SU-DHL-6 (cell line): ENCODE data around the gene HGFAC.

Experiments used
- H2AFZ ChIP-seq: fragments of 200-600 bp; sonication (generic); 2 replicates; pipeline ENCODE4 v1.6.1; 2014; ENCODE audit warnings: low read depth, mild to moderate bottlenecking, moderate library complexity, mixed read lengths, antibody characterized with exemption, low read length; ENCODE audit not compliant: severe bottlenecking
- H3F3A ChIP-seq: fragments of 200-600 bp; shearing (Covaris generic); 2 replicates; pipeline ENCODE4 v1.6.0; 2016; ENCODE audit warnings: antibody characterized with exemption, mild to moderate bottlenecking; ENCODE audit not compliant: insufficient read depth
- H3K27ac ChIP-seq: fragments of 200-600 bp; sonication (generic); 2 replicates; pipeline ENCODE4 v1.5.1; 2016; ENCODE audit warnings: low read depth, mild to moderate bottlenecking, low read length, moderate library complexity, mixed read lengths
- H3K27me3 ChIP-seq: fragments of 200-600 bp; sonication (generic), shearing (Covaris generic); 2 replicates; pipeline ENCODE4 v1.6.0; 2014; ENCODE audit warnings: mild to moderate bottlenecking, low read length
- H3K36me3 ChIP-seq: fragments of 200-600 bp; sonication (generic); 2 replicates; pipeline ENCODE4 v1.6.1; 2014; ENCODE audit warnings: mild to moderate bottlenecking, low read length, mixed read lengths
- H3K4me2 ChIP-seq: fragments of 300-600, 200-600 bp; shearing (Covaris generic), sonication (generic); 2 replicates; pipeline ENCODE4 v1.6.0; 2014; ENCODE audit warnings: low read length, low read depth, mild to moderate bottlenecking; ENCODE audit not compliant: poor library complexity, severe bottlenecking
- H3K4me3 ChIP-seq: fragments of 200-600 bp; sonication (generic); 2 replicates; pipeline ENCODE4 v1.5.1; 2014; ENCODE audit warnings: antibody characterized with exemption, low read length, mild to moderate bottlenecking, mixed read lengths; ENCODE audit not compliant: insufficient read depth, poor library complexity, severe bottlenecking
- H3K79me2 ChIP-seq: fragments of 200-600 bp; sonication (generic); 2 replicates; pipeline ENCODE4 v1.6.1; 2014; ENCODE audit warnings: mild to moderate bottlenecking, low read length, moderate library complexity; ENCODE audit not compliant: insufficient read depth
- H3K9ac ChIP-seq: fragments of 200-600 bp; sonication (generic); 2 replicates; pipeline ENCODE4 v1.7.0; 2014; ENCODE audit warnings: mild to moderate bottlenecking, low read length
- H3K9me2 ChIP-seq: fragments of 200-600 bp; sonication (generic); replicated peaks from 2 replicates; pipeline ENCODE4 v1.6.1; 2014; ENCODE audit warnings: low read length; ENCODE audit not compliant: insufficient read depth
- H3K9me3 ChIP-seq: fragments of 200-600 bp; sonication (generic); 2 replicates; pipeline ENCODE4 v1.6.1; 2014; ENCODE audit warnings: low read length, mixed read lengths; ENCODE audit not compliant: insufficient read depth
- H4K20me1 ChIP-seq: fragments of 200-600 bp; sonication (generic); 2 replicates; pipeline ENCODE4 v1.6.1; 2014; ENCODE audit warnings: low read depth, mild to moderate bottlenecking, antibody characterized with exemption, low read length, moderate library complexity, mixed read lengths
- CTCF ChIP-seq: fragments of 200-600 bp; sonication (generic); IDR thresholded peaks from one replicate; pipeline ENCODE4 v1.5.1; 2017; ENCODE audit warnings: antibody characterized with exemption, mild to moderate bottlenecking, low read length, moderate library complexity; ENCODE audit not compliant: insufficient read depth, poor library complexity, severe bottlenecking
- EZH2phosphoT487 ChIP-seq: fragments of 200-600 bp; sonication (generic), shearing (Covaris generic); conservative IDR thresholded peaks from 2 replicates; pipeline ENCODE4 v1.6.1; 2018; ENCODE audit warnings: mild to moderate bottlenecking, antibody characterized with exemption, low read length, moderate library complexity, mixed read lengths

Gene HGFAC

GRCh38 chr4:3404546-3404945 lies 37.2 kb upstream of the HGFAC start:
- Histone ChIP-seq H3K4me2 (no peak overlapping the region), H3K79me2 (no peaks in the 10 kb centered on the region), H3K9me3 (no peaks in the 10 kb centered on the region), H3K9ac (no peak overlapping the region), H3K27me3 (no peaks in the 10 kb centered on the region), H3K9me2 (no peaks in the 10 kb centered on the region), H3F3A (no peaks in the 10 kb centered on the region), H3K4me3 (no peak overlapping the region), H4K20me1 (no peaks in the 10 kb centered on the region), H2AFZ (no peak overlapping the region), H3K36me3 (no peaks in the 10 kb centered on the region), H3K27ac (no peak overlapping the region)
- TF ChIP-seq EZH2phosphoT487 = no peak
- TF ChIP-seq CTCF = no peak

GRCh38 chr4:3405176-3405575 lies 36.6 kb upstream of the HGFAC start:
- no peaks in the 10 kb centered on the region for H3K9me3 ChIP-seq
- H3K27me3 ChIP-seq = no peaks in the 10 kb centered on the region
- H3K9ac ChIP-seq = no peak overlapping the region
- no peaks in the 10 kb centered on the region for H4K20me1 ChIP-seq
- no peak overlapping the region for H3K27ac ChIP-seq
- no peaks in the 10 kb centered on the region for H3K36me3 ChIP-seq
- H3K4me2 ChIP-seq = no peak overlapping the region
- TF ChIP-seq EZH2phosphoT487 (no peak), CTCF (no peak)
- H2AFZ ChIP-seq = no peak overlapping the region
- no peak overlapping the region for H3K4me3 ChIP-seq
- H3K79me2 ChIP-seq = no peaks in the 10 kb centered on the region
- no peaks in the 10 kb centered on the region for H3K9me2 ChIP-seq
- H3F3A ChIP-seq = no peaks in the 10 kb centered on the region

DNA sequence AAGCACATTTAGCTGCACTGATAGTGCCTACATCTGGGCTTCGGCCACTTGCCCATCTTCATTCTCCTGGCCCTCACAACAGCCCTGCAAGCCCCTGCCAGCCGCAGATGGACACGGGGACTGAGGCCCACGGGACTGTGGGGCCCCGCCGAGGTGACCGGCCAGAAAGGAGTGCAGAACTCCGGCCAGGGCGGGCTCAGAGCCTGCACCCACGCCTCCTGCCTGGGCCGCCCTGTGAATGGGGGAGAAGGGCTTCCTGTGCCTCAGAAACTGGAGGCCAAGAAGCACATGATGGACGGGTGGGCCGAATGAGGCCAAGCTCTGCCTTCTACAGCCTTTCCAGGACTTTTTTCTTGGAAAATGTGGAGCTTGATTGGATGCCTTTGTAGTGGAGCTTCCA lies 35.7 kb upstream of the HGFAC start:
- Histone ChIP-seq H3F3A (no peaks in the 10 kb centered on the region), H3K36me3 (no peaks in the 10 kb centered on the region), H3K27ac (no peak overlapping the region), H3K27me3 (no peaks in the 10 kb centered on the region), H4K20me1 (no peaks in the 10 kb centered on the region), H2AFZ (no peak overlapping the region), H3K79me2 (no peaks in the 10 kb centered on the region), H3K4me2 (no peak overlapping the region), H3K9ac (no peak overlapping the region), H3K9me2 (no peaks in the 10 kb centered on the region), H3K4me3 (no peak overlapping the region), H3K9me3 (no peaks in the 10 kb centered on the region)
- TF ChIP-seq CTCF (no peak), EZH2phosphoT487 (no peak)

DNA sequence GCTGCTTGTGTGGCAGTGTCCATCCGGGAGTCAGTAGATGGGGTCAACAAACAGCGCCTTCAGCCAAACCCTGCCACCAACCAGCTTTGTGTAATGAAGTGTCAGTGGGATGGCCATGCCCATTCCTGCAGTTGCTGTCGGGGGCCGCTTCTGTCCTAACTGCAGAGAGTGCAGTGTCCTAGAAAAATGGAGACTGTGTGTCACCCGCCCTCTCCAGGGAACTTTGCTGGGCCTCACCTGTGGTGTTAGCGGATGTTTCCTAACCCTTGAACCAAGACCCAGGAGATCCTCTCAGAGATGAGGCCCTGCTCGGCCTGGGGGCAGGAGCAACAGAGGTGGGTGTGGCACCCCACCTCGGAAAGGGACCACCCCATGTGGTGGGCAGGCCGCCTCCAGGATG lies 35.3 kb upstream of the HGFAC start:
- no peaks in the 10 kb centered on the region for H3F3A ChIP-seq
- H3K79me2 ChIP-seq = no peaks in the 10 kb centered on the region
- no peak for TF ChIP-seq CTCF
- no peaks in the 10 kb centered on the region for H3K36me3 ChIP-seq
- no peak overlapping the region for H3K9ac ChIP-seq
- no peak overlapping the region for H2AFZ ChIP-seq
- no peaks in the 10 kb centered on the region for H3K9me2 ChIP-seq
- no peaks in the 10 kb centered on the region for H4K20me1 ChIP-seq
- H3K4me3 ChIP-seq = no peak overlapping the region
- H3K27me3 ChIP-seq = no peaks in the 10 kb centered on the region
- no peak overlapping the region for H3K4me2 ChIP-seq
- H3K27ac ChIP-seq = no peak overlapping the region
- no peaks in the 10 kb centered on the region for H3K9me3 ChIP-seq
